ENCODE data around the gene NDE1. TPM values are rescaled to one million over a fixed set of nuclear protein-coding genes. Genes with fewer than 3 reads are reported as not detected.

NDE1 gene
- polyA plus RNA-seq, 2 of the 4 experiments (the other 2 are of a cell fraction) = 27.6 to 30.6 TPM

GRCh38 chr16:15766918-15767317 lies 116.9 kb downstream of the NDE1 start:
- no peak for DNase-seq (ENCODE audit: low read depth in 1 of 2, low spot score in 1 of 2)

DNA sequence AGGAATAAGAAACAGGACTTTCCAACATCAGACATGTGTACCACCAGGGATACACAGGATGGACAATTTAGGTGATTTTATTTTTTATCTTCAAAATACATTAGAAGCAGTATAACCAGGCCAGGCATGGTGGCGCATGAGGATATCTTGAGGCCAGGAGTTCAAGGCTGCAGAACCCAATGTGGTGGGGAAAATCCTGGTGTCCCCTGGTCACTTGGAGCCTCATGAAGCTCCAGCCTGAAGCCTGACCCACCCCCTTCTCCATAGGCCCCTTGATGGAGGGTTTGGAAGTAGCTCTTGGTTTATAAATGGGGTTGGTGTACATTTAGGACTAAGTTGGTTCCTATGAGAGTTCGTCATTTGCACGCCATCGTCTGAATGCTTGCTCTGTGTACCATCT lies 118.2 kb downstream of the NDE1 start:
- Histone ChIP-seq H3K4me3 (no peak overlapping the region), H3K27ac (no peak overlapping the region), H3K4me2 (no peak overlapping the region), H3K9me3 (peaks cover 5% of the 10 kb centered on the region; the same call in 1 of the 3 replicates), H3K4me1 (no peaks in the 10 kb centered on the region)
- no peak for DNase-seq (ENCODE audit: low read depth in 1 of 2, low spot score in 1 of 2)
- CTCF ChIA-PET = interaction anchor here (1.3 to 4.4 kb wide), 3 partner anchors 9 to 55 kb away, joined by 4 to 18 read pairs (median 9); no protein-coding TSS in a partner anchor
- FAIRE-seq = no peak
- TF ChIP-seq, protein P1, sequence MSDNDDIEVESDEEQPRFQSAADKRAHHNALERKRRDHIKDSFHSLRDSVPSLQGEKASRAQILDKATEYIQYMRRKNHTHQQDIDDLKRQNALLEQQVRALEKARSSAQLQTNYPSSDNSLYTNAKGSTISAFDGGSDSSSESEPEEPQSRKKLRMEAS (IDR thresholded peaks at IDR 0.05) = no peak
- TF ChIP-seq, protein P2, sequence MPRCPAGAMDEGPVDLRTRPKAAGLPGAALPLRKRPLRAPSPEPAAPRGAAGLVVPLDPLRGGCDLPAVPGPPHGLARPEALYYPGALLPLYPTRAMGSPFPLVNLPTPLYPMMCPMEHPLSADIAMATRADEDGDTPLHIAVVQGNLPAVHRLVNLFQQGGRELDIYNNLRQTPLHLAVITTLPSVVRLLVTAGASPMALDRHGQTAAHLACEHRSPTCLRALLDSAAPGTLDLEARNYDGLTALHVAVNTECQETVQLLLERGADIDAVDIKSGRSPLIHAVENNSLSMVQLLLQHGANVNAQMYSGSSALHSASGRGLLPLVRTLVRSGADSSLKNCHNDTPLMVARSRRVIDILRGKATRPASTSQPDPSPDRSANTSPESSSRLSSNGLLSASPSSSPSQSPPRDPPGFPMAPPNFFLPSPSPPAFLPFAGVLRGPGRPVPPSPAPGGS (IDR thresholded peaks at IDR 0.05) = no peak
- TF ChIP-seq FOXS1 (CRISPR knock-in tag; IDR thresholded peaks at IDR 0.05) = no peak
- TF ChIP-seq SREBF2 (IDR thresholded peaks at IDR 0.05) = no peak
- TF ChIP-seq ZC3H11A (IDR thresholded peaks at IDR 0.05) = no peak
- TF ChIP-seq PHF8 (IDR thresholded peaks at IDR 0.05; ENCODE audit: borderline replicate concordance, low read depth) = no peak
- no peak for TF ChIP-seq EHMT2 (IDR thresholded peaks at IDR 0.05; ENCODE audit: low read depth)
- no peak for TF ChIP-seq POLR2AphosphoS2 (conservative IDR thresholded peaks at IDR 0.05; ENCODE audit: low read length)
- WGBS (ENCODE audit: missing lambda C conversion rate) = 95% methylated on average over 4 of the region's 4 CpGs
- no peak for ATAC-seq
- POLR2A ChIA-PET = no interaction called here

More at GRCh38 chr16:15766918-15767317, 116.9 kb downstream of the NDE1 start:
- FAIRE-seq = no peak
- Histone ChIP-seq H3K4me2 (no peak overlapping the region), H3K4me1 (no peaks in the 10 kb centered on the region), H3K27ac (no peak overlapping the region), H3K4me3 (no peak overlapping the region), H3K9me3 (peaks cover 5% of the 10 kb centered on the region; the same call in 1 of the 3 replicates)
- TF ChIP-seq JUNB (IDR thresholded peaks at IDR 0.05) (no peak), SREBF2 (IDR thresholded peaks at IDR 0.05) (no peak), CBX8 (IDR thresholded peaks at IDR 0.05) (no peak), ZSCAN20 (CRISPR knock-in tag; IDR thresholded peaks at IDR 0.05) (no peak), HOXB13 (CRISPR knock-in tag; IDR thresholded peaks at IDR 0.05; ENCODE audit: low read depth) (no peak), EP300 (IDR thresholded peaks at IDR 0.05) (no peak), HES2 (IDR thresholded peaks at IDR 0.05) (no peak), TFCP2L1 (CRISPR knock-in tag; IDR thresholded peaks at IDR 0.05) (no peak), SMC3 (IDR thresholded peaks at IDR 0.05) (no peak), MAZ (IDR thresholded peaks at IDR 0.05; ENCODE audit: borderline replicate concordance, low read depth, low read length) (no peak), RCOR1 (IDR thresholded peaks at IDR 0.05; ENCODE audit: low read depth, low read length) (no peak), EHMT2 (IDR thresholded peaks at IDR 0.05; ENCODE audit: low read depth) (no peak), HDAC2 (IDR thresholded peaks at IDR 0.05) (no peak), MYC (IDR thresholded peaks at IDR 0.05; ENCODE audit: borderline replicate concordance, low read length) (no peak)
- TF ChIP-seq, protein P3, sequence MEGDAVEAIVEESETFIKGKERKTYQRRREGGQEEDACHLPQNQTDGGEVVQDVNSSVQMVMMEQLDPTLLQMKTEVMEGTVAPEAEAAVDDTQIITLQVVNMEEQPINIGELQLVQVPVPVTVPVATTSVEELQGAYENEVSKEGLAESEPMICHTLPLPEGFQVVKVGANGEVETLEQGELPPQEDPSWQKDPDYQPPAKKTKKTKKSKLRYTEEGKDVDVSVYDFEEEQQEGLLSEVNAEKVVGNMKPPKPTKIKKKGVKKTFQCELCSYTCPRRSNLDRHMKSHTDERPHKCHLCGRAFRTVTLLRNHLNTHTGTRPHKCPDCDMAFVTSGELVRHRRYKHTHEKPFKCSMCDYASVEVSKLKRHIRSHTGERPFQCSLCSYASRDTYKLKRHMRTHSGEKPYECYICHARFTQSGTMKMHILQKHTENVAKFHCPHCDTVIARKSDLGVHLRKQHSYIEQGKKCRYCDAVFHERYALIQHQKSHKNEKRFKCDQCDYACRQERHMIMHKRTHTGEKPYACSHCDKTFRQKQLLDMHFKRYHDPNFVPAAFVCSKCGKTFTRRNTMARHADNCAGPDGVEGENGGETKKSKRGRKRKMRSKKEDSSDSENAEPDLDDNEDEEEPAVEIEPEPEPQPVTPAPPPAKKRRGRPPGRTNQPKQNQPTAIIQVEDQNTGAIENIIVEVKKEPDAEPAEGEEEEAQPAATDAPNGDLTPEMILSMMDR (IDR thresholded peaks at IDR 0.05) = no peak
- TF ChIP-seq, protein P2 (IDR thresholded peaks at IDR 0.05) = no peak
- TF ChIP-seq, protein P1 (IDR thresholded peaks at IDR 0.05) = no peak
- WGBS (ENCODE audit: missing lambda C conversion rate) = 84% methylated on average over 5 of the region's 5 CpGs
- no peak for ATAC-seq
- CTCF ChIA-PET = interaction anchor here (1.1 to 4.4 kb wide), 14 partner anchors 7 to 412 kb away, joined by 3 to 23 read pairs (median 4); no protein-coding TSS in a partner anchor
- POLR2A ChIA-PET = no interaction called here

Data from A549 (cell line).